ENCODE data around the gene MARCHF3.
A peak's percentile ranks its signal among the peaks of the same experiment; 100 is the strongest.
"Not testable (repeated sequence)": the region's sequence is repeated elsewhere in the genome, so short reads cannot be mapped to it uniquely, and the experiment has no call there.

Gene MARCHF3

GRCh38 chr5:127011153-127011552, 19.2 kb downstream of the MARCHF3 start:
- DNase-seq, result no peak

- no peak for DNase-seq
Measured at GRCh38 chr5:127010362-127010761, 20.0 kb downstream of the MARCHF3 start.

- DNase-seq, result no peak
Measured at GRCh38 chr5:127009784-127010183, 20.6 kb downstream of the MARCHF3 start.

GRCh38 chr5:127008300-127008975, 21.9 kb downstream of the MARCHF3 start:
- DNase-seq, result no peak

- no peak for DNase-seq
Measured at GRCh38 chr5:127007522-127007921, 22.8 kb downstream of the MARCHF3 start.

- no peak for DNase-seq
Measured at GRCh38 chr5:127006744-127007143, 23.6 kb downstream of the MARCHF3 start.

DNA sequence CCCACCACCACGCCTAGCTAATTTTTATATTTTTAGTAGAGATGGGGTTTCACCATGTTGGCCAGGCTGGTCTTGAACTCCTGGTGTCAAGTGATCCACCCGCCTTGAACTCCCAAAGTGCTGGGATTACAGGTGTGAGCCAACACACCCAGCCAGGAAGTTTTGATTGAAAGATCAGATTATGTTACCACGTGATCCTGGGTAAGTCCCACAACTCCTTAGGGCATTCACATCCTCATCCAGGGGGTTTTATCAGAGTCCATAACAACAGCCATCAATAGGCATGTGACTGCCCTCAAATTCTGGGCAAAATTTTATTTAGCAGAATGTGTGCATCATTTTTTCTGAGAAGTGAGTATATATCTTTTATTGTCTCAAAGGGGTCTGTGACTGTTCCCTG, 25.1 kb downstream of the MARCHF3 start:
- not testable (repeated sequence) for DNase-seq

DNA sequence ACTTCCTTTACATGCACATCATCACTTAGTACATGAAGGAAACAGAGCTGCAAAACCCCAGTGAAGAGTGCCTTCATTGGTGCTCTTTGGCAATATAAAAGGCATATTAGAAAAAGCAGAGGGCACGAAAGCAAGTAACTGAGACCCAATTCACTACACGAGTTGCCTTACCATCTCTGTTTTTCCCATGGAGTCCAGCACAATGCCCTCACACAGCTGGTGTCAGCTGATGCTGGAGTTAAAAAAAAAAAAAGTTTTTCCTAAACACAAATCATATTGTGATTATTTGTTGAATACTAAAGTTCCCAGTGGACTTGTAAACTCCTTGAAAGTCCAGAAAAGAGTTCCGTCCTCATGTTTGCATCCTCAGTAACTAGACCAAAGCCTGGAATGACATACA, 25.6 kb downstream of the MARCHF3 start:
- DNase-seq, result no peak

GRCh38 chr5:127003798-127004495, 26.4 kb downstream of the MARCHF3 start:
- no peak for DNase-seq

DNA sequence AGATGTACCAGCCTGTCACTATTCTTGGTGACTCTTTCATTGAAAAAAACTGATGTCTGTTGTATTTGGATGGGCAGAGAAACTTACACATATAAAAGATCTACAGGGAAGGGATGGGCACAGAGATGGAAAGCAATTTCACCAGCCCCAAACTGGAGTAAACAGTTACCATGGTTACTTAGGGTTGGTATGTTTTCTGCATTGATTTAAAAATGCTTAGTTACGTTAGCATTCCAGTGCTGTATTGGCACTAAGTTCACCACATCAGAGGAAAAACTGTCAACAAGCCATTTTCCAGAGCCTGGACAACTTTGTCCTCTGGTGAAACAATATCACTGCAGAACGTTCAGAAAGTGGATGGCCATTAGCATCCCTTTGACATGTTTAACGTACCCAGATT, 28.0 kb downstream of the MARCHF3 start:
- DNase-seq, result no peak

DNA sequence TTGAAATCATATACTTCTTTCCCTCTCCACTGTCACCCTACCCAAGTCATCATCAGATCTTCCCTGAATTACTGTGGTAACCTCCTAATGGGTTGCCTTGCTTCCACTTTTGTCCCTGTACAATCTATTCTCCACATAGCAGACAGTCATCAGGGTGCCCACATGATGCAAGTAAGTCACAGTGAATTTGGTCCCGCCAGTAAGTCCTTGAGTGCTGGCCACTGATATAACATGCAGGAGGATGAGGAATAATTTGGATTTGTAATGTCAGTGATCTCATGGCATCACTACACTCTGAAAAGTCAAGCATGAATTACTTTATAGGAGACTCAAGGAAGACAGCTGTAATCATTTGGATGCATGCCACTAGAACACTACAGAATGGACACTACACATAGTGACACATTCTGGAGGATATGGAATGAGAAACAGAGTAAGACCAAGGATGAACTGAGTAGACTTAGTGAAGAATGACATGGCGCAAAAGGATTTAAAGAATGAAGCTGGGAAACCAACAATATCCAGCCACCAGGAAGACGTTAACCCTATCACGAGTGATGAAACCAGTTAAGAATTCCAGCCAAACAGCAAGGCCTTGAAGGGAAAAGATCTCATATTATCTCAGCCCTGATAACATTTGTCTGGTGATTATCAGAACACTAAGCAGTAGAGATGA, 28.6 kb downstream of the MARCHF3 start:
- DNase-seq, result peak; percentile 19

DNA sequence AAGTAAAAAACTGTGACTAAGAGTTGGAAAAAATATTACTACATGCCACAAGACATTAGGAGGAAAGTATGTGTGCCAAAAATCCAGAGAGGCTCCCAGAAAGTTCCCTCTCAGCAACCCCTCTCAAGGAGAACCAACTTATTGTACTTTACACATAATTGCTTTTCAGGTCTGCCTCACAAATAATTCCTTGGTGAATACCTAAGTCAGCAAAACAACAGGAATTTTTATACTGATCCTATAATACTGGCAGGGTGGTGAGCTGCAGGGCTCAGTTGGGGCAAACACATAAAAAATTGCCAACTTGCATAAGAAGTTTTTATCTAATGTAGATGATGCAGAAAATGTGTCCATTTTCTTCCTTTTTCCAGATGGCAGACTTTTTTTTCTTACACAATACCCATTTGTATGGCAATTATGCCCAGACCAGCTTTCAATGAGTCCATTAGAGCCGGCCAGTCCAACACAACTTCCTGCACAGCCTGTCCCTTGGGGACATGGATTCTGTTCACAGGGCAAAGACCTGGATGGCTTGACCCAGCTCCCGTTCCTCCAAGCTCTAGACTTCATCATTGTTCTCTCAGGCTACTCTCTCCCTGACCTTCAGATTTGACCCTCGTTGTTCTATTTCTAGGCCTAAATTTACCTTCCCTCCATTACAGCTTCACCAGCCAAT, 31.3 kb downstream of the MARCHF3 start:
- DNase-seq, result no peak

- DNase-seq, result no peak
Measured at GRCh38 chr5:126998201-126998631, 32.1 kb downstream of the MARCHF3 start.

DNA sequence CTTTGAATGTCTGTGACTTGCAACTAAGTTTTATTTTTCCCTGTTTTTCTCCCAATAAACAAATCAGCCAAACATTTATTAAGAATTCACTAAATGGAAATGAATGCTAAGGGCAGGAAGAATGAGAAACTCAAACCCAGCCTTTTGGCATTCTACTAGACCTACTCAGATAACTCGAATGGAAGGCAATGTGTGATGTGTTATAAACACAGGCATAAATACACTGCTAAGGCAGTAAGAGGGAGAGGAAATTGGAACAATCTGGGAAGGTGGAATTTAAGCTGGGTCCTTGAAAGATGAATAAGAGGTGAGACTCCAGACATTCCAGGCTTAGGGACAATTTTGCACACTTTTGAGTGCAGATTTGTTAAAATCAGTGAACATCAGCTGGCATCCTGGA, 34.7 kb downstream of the MARCHF3 start:
- DNase-seq, result no peak

DNA sequence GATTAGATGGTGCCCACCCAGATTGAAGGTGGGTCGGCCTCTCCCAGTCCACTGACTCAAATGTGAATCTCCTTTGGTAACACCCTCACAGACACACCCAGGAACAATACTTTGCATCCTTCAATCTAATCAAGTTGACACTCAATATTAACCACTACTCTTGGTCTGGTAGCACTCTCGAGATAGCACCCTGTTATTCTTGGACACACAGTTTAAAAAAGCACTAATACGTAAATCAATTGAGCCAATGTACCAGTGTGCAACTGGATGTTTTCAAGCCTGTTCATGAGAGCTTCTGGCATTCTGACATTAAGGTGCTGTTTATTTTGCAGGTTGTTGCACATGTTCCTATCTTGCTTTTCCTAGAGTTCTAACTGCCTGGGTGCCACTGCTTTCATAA, 35.3 kb downstream of the MARCHF3 start:
- no peak for DNase-seq

DNA sequence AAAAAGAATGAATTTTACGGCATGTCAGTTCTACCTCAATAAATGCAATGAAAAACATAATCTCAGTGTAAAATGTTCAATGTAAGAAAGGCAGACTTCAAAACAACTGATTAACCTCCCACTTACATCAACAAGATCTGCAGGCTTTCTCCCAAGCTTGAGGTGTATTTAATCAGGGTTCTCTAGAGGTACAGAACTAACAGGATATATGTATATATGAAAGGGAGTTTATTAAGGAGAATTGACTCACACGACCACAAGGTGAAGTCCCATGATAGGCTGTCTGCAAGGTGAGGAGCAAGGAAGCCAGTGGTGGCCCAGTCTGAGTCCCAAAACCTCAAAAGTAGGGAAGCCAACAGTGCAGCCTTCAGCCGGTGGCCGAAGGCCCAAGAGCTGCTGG, 35.9 kb downstream of the MARCHF3 start:
- no peak for DNase-seq

GRCh38 chr5:126988021-126988569, 42.3 kb downstream of the MARCHF3 start:
- no peak for DNase-seq

DNA sequence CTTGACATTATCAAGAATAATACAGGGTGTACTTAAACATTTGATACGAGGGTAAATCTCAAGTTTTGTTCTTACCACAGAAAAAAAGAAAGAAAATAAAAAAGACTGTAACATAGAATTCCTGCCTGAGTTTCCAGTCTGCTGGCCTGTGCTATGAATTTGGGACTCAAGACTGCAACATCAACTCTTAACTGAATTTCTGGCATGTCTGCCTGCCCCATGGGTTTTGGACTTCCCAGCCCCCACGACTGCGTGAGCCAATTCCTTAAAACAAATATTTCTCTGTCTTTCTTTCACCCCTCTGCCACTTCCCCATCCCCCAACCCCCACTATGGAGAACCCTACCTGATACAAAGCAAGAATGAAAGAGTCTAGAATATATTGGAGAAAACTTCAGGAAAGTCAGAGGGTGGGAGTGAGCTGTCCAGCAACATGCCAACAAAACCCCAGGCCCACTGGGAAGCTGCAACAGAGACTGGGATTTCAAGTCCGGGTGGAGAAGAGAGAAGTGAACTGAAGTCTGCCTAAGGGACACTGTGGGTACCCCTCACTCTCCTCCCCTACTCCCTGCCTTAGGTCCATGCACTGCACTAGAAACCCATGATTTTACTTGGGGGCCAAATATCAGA, 43.0 kb downstream of the MARCHF3 start:
- DNase-seq, result no peak

- no peak for DNase-seq
Measured at GRCh38 chr5:126984632-126985031, 45.7 kb downstream of the MARCHF3 start.

DNA sequence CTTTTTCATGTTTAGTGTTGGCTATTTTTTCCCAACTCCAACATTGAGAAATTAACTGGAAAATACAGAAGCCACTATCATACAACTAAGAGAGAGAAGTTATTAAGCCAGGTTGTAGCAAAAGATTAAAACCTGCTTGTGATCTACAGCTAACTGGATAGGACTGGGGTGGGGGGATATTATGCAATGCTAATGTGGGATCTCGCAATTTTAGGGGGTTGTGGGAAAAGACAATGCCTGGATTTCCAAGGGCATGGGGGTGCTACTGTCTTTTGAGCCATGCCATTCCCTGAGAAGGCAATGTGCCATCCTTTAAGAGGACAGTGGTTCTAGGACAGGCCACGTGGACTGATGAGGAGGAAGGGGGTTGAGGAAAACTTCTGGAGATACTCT, 46.5 kb downstream of the MARCHF3 start:
- DNase-seq, result no peak

GRCh38 chr5:126982926-126983873, 47.2 kb downstream of the MARCHF3 start:
- DNase-seq, result no peak

- DNase-seq, result no peak
Measured at GRCh38 chr5:126982202-126982601, 48.2 kb downstream of the MARCHF3 start.
